ENCODE measurements around the gene CASP10.

The CASP10 gene

GRCh38 chr2:201248288-201248844, 65.4 kb downstream of the CASP10 start:
- TF ChIP-seq CTCF (IDR thresholded peaks at IDR 0.05; ENCODE audit: insufficient read depth, low read length) (no peak), GABPA (IDR thresholded peaks at IDR 0.05; ENCODE audit: low read depth) (no peak), POLR2AphosphoS5 (IDR thresholded peaks at IDR 0.05; ENCODE audit: low read depth) (no peak), REST (IDR thresholded peaks at IDR 0.05; ENCODE audit: insufficient replicate concordance, low read depth) (no peak), SPI1 (IDR thresholded peaks at IDR 0.05; ENCODE audit: borderline replicate concordance, low read depth) (no peak)
- no peaks in the 10 kb centered on the region for H3K27me3 ChIP-seq (ENCODE audit: insufficient read depth, poor library complexity, severe bottlenecking)
- H3K27ac ChIP-seq (replicated peaks), result no peak overlapping the region
- no peak overlapping the region for H3K4me3 ChIP-seq (replicated peaks; ENCODE audit: insufficient read depth, low read length)
- no peak for DNase-seq (ENCODE audit: low read depth in 1 of 2, low spot score in 1 of 2)

- no peak overlapping the region for H3K27ac ChIP-seq (replicated peaks)
- TF ChIP-seq GABPA (IDR thresholded peaks at IDR 0.05; ENCODE audit: low read depth) (no peak), REST (IDR thresholded peaks at IDR 0.05; ENCODE audit: insufficient replicate concordance, low read depth) (no peak), SPI1 (IDR thresholded peaks at IDR 0.05; ENCODE audit: borderline replicate concordance, low read depth) (no peak), POLR2AphosphoS5 (IDR thresholded peaks at IDR 0.05; ENCODE audit: low read depth) (no peak), CTCF (IDR thresholded peaks at IDR 0.05; ENCODE audit: insufficient read depth, low read length) (no peak)
Measured at GRCh38 chr2:201249889-201250288, 66.9 kb downstream of the CASP10 start.

GRCh38 chr2:201250741-201251140, 67.8 kb downstream of the CASP10 start:
- DNase-seq (ENCODE audit: low read depth in 1 of 2, low spot score in 1 of 2), result no peak
- Histone ChIP-seq H3K27me3 (ENCODE audit: insufficient read depth, poor library complexity, severe bottlenecking) (no peaks in the 10 kb centered on the region), H3K27ac (replicated peaks) (no peak overlapping the region), H3K4me3 (replicated peaks; ENCODE audit: insufficient read depth, low read length) (no peak overlapping the region)
- TF ChIP-seq SPI1 (IDR thresholded peaks at IDR 0.05; ENCODE audit: borderline replicate concordance, low read depth) (no peak), GABPA (IDR thresholded peaks at IDR 0.05; ENCODE audit: low read depth) (no peak), POLR2AphosphoS5 (IDR thresholded peaks at IDR 0.05; ENCODE audit: low read depth) (no peak), CTCF (IDR thresholded peaks at IDR 0.05; ENCODE audit: insufficient read depth, low read length) (no peak), REST (IDR thresholded peaks at IDR 0.05; ENCODE audit: insufficient replicate concordance, low read depth) (no peak)

More at GRCh38 chr2:201249889-201250288, 66.9 kb downstream of the CASP10 start:
- H3K27me3 ChIP-seq (ENCODE audit: insufficient read depth, poor library complexity, severe bottlenecking), result no peaks in the 10 kb centered on the region
- H3K4me3 ChIP-seq (replicated peaks; ENCODE audit: insufficient read depth, low read length), result no peak overlapping the region
- DNase-seq (ENCODE audit: low read depth in 1 of 2, low spot score in 1 of 2), result no peak
